Femur (tissue), 1 donor: Measurements from ENCODE around the gene MISP3.
A peak's percentile ranks its signal among the peaks of the same experiment; 100 is the strongest.

Source experiments
- DNase-seq: peaks from one replicate; pipeline ENCODE4 v3.0.0-alpha.2; 2017

Gene MISP3

DNA sequence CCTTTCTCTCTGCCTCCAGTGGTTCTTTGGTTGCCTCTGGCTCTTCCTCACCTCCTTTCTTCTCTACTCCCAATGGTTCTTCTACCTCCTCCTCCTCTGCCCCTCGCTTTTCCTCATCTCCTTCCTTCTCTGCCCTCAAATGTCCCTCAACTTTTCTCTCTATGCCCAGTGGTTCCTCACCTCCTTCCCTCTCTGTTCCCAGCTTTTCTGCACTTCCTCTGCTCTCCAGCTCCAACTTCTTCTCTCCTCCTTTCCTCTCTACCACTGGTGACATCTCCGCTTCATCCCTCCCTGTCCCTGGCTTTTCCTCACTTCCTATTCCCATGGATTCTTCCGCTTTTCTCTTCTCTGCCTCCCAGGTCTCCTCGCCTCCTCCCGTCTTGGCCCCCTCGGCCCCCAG, 18.5 kb upstream of the MISP3 start:
- DNase-seq, result no peak

- no peak for DNase-seq
Measured at GRCh38 chr19:14054721-14055120, 17.9 kb upstream of the MISP3 start.

- no peak for DNase-seq
Measured at GRCh38 chr19:14055396-14055795, 17.2 kb upstream of the MISP3 start.

GRCh38 chr19:14056069-14056666, 16.4 kb upstream of the MISP3 start:
- no peak for DNase-seq

DNA sequence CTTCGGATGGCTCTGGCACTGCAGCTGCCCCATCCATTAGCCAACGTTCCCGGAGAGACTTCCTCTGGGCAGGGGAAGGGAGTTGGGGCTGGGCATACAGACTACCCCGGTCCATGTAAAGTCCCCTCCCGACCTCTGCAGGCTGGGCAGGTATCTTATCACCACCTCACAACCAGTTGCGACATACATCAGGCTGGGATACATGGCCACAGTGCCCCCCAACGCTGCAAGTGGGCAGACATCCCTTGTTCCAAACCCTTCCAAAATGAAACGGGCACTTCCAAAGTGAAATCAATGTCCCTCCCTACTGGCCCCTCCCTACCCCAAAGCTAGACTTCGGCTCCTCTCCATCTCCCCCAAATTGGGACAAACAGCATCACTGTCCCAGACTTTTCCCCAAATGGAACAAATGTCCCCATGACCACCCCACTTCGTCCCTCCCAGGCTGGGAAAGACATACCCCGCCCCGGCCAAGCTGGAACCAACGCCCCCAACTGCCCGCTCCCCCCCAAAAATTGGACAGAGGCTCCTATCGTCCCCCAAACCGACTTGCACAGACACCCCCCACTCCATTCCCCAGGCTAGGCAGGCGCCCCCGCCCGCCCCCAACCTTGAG, 15.7 kb upstream of the MISP3 start:
- DNase-seq, result no peak

- no peak for DNase-seq
Measured at GRCh38 chr19:14058182-14059092, 14.1 kb upstream of the MISP3 start.

GRCh38 chr19:14059093-14059480, 13.5 kb upstream of the MISP3 start:
- DNase-seq, result no peak

- DNase-seq, result no peak
Measured at GRCh38 chr19:14059652-14060155, 12.9 kb upstream of the MISP3 start.

DNA sequence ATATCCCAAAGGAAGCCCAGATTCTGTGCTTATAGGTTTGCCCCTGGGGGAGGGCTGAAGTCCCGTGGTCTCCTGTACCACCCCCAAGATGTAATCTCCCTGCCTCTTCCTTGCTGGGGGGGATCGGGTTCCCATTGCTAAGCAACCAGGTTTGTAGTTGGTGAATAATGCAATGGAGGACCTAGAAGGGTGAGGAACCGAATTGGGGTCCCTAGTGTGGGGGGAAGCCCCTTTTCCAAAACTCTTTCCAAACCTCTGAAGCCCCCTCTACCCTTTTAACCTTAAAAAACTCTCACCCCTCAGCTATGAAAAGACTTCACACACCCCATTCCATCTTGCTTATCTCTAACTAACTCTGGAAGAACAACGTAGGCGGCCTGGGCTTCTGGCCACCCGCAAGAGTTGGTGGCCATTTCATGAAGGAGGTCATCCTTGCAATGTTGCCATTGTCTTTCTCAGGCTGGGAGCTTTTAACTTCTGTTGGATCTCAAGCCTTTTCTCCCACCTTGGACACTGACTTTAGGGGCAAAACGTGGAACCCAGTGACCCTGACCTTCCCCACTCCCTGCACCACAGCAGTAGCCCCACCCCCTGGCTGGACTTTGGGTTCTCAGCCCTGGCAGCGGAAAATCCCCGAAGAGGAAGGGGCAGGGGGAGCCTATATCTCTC, 11.4 kb upstream of the MISP3 start:
- no peak for DNase-seq

DNA sequence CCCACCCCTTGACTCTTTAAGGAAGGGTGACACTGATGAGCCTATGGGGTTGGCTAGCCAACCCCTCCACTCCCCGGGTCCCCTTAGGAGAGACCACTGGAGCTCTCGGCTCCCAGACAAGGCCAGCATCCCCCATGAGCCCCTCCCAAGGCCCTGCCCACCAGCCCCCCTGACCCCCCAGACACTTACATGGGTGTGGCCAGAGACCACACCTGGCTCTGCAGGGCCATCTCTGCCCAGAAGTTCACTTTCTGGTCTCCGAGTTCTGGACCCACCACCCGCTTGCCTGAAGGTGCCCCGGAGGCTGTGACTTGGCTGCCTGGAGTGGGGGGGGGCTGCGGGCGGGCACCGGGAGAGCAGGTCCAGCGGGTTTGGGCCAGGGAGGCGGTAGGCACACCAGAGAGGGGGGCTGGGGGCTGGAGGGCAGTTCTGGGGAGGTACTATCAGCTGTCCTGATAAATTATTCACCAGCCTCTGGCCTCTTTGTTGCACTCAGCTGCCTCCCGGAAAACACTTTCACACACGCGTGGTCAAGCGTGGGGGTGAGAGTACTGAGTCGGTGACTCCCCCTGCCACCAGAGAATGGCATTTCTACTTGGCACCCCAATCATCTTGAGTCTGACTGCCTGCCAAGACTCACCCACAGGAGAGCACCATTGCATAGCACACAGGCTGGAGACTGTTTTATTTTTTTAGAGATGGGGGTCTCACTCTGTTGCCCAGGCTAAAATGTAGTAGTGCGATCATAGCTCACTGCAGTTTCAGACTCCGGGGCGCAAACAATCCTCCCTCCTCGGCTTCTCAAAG, 10.6 kb upstream of the MISP3 start, which contains the start of gene PALM3:
TSS of gene PALM3 (minus strand) at position 326 of the 807 bp plus-strand sequence. CDS start at position 230, 96 bp downstream.
- DNase-seq, result no peak

- DNase-seq, result no peak
Measured at GRCh38 chr19:14062558-14062855, 10.1 kb upstream of the MISP3 start.

DNA sequence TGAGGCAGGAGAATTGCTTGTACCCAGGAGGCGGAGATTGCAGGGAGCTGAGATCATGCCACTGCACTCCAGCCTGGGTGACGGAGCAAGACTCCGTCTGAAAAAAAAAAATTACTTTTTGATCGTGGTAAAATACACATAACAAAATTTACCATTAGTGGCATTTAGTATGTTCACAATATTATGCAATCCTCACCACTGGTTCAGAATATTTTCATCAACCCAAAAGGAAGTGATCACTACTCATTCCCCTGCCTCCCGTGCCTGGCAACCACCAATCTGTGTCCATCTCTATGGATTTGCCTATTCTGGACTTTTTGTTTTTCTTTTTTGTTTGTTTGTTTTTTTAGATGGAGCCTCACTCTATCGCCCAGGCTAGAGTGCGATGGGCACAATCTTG, 9.5 kb upstream of the MISP3 start:
- DNase-seq, result no peak

GRCh38 chr19:14066134-14066533, 6.5 kb upstream of the MISP3 start:
- no peak for DNase-seq

- no peak for DNase-seq
Measured at GRCh38 chr19:14070268-14071050, 2.1 kb upstream of the MISP3 start.

DNA sequence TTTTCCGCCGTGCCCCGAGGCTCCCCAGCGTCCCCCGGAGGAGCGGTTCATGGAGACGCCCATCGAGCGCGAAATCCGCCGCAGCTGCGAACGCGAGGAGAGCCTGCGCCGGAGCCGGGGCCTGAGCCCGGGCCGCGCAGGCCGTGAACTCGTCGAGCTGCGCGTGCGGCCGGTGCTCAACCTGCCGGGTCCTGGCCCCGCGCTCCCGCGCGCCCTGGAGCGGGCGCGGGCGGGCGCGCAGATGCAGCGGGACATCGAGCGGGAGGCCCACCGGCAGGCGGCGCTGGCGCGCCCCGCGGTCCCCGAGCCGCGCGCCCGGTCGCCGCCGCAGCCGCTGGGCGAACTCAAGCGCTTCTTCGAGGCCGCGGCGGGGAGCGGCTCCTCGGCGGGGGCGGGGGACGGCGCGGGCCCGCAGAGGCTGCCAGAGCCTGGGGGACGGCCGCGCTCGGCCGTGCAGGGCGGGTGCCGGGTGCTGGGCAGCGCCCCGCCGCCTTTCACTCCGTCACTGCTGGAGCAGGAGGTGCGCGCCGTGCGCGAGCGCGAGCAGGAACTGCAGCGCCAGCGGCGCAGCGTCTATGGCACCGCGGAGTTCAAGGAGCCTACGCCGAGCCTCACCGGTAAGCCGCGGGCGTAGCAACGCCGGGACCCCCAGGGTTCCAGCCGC, 807 bp downstream of the MISP3 start:
- DNase-seq, result peak; percentile 80

DNA sequence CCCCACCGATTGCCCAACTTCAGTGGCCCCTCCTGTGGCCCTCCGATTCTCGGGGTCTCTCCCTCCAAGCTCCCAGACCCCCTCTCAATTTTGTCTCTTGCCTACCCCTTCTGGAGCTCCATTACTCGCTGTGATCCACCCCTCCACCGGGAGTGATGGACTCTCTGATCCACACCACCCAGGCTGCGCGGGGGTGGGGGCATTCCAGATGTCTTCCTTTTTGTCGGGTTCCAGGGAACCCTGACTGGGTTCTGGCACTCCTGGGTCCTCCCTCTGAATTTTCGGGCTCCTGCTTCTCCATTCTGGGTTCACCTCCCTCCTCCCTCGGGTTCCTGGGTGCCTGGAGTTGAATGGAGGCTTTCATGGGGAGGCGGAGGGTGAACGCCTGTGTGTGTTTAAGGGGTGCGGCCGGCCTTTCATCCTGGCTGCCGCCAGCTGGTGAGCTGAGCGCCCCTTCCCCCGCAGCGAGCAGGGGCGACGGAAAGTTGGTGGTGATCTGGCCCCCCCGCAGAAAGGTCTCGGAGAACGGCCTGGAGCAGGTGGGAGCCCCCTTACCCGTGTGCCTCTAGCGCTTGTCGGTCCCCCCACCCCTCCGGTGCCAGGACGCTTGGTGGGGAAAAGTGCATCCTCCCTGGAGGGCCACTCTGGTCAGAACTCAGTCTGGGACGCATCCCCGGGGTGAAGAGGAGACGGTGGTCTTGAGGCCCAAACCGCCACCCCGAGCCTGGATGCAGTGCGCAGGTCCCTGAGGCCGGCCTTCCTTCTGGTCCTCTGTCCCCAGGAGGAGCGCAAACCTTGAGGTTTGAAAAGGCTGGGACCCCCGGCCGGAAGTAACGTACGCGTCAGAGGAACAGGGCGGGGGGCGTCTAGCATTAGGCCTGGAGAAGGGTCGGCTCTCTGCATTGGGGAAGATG, 1.6 kb downstream of the MISP3 start:
- DNase-seq, result no peak

DNA sequence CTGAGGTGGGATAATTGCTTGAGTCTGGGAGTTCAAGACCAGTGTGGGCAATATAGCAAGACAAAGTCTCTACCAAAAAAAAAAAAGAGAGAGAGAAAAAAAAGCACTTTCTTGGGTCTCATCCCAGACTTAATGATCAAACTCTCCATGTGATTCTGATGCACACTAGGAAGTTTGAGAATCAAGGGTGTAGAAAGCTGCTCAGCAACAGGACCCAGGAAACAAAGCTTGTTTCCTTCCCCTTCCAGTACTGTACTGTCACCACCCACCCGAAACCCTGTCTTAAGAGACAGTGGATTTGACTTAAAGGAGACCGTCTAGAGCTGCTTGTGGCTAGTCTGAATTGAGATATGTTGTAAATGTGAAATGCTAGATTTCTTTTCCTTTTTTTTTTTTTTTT, 5.8 kb downstream of the MISP3 start:
- no peak for DNase-seq

DNA sequence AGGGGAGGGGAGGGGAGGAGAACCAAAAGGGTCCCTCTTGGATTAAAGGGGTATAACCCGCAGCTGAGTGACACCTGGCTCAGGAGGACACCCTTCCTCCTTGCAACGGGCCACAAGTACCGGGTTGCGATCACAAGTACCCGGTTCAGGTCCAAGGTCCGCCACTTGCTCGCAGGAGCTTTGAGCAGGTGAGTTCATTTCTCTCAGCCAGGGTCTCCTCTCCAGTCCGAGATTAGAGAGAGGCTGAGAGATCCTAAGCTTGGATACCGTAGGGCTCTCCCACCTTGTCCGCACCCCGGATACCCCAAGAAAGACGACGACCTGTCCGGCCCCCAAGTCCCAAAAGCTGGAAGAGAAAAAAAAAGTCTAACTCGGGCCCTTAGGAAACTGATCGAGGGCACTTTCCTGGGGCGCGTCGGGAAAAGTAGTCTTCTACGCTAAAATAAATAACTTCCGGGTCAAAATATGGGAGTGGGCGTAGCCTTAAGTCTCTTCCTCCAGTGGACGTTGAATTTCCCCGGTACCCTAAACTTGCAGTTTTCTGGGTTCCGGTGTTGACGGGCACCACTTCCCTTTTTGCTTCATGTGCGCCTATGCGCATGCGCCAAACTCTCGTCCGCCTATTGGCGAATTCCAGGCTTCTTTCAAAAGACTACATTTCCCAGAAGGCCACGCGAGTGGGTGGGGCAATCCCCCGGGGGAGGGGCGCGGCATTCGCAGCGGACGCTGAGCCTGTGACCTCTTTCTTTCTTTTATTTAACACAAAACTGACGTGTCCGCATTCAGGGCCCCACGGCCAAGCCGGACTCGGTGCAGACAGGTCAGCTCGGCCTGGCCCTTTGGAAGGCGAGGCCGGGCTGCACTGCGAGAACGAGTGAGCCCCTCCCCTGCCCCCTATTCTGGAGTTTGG, 8.6 kb downstream of the MISP3 start:
- peak; percentile 100 for DNase-seq
